NB4 (cell line): Measurements from ENCODE around the gene THSD7B.

Source experiments
- DNase-seq: peaks from one replicate; pipeline ENCODE4 v3.0.0; 2010; ENCODE audit warnings: low read depth
- H3K4me3 ChIP-seq: one replicate; pipeline ENCODE4 v1.5.1; 2011; ENCODE audit warnings: mild to moderate bottlenecking, low read depth, low read length, moderate library complexity
- CTCF ChIP-seq: IDR thresholded peaks from one replicate; pipeline ENCODE4 v1.5.1; 2012; ENCODE audit warnings: low read depth, low read length
- MYC ChIP-seq: IDR thresholded peaks from 2 replicates; pipeline ENCODE4 v1.6.1; 2011; ENCODE audit warnings: low read depth, low read length
- POLR2A ChIP-seq: IDR thresholded peaks from 2 replicates; pipeline ENCODE4 v1.6.1; 2011; ENCODE audit warnings: mild to moderate bottlenecking; ENCODE audit not compliant: insufficient read length; ENCODE audit errors: extremely low read depth
- TF ChIP-seq, protein P1 (sequence below): IDR thresholded peaks from 2 replicates; pipeline ENCODE4 v1.6.1; 2011; ENCODE audit warnings: low read depth, low read length

Gene THSD7B

GRCh38 chr2:137193401-137193800, 428.1 kb downstream of the THSD7B start:
- no peak for DNase-seq
- TF ChIP-seq, protein P1, sequence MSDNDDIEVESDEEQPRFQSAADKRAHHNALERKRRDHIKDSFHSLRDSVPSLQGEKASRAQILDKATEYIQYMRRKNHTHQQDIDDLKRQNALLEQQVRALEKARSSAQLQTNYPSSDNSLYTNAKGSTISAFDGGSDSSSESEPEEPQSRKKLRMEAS, result no peak
- no peak for TF ChIP-seq POLR2A
- no peak for TF ChIP-seq MYC
- TF ChIP-seq CTCF, result no peak
- H3K4me3 ChIP-seq, result no peak overlapping the region

DNA sequence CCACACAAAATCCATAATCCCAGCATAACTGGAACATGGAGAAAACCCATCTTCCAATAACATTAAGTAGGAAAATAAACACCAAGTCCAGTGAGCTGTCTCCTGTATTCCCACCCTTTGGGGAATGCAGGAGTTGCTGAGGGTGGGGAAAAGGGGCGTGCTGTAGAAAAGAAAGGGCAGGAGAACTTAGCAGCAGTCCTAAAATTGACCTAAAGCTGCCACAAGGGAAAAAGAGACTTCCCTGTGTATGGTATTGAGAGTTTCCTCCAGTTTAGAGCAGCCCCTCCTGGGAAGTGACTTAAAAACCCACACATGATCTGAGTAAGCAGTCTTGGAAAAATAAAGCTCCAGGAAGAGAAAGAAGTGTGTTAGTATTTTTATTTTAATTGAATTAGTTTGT, 428.8 kb downstream of the THSD7B start:
- H3K4me3 ChIP-seq, result no peak overlapping the region
- no peak for TF ChIP-seq POLR2A
- TF ChIP-seq, protein P1, result no peak
- TF ChIP-seq MYC, result no peak
- TF ChIP-seq CTCF, result no peak
- no peak for DNase-seq

GRCh38 chr2:137199751-137200150, 434.4 kb downstream of the THSD7B start:
- TF ChIP-seq POLR2A (no peak), MYC (no peak), CTCF (no peak)
- TF ChIP-seq, protein P1, result no peak
- no peak for DNase-seq
- no peak overlapping the region for H3K4me3 ChIP-seq

- H3K4me3 ChIP-seq, result no peak overlapping the region
- no peak for DNase-seq
- TF ChIP-seq MYC (no peak), POLR2A (no peak), CTCF (no peak)
- TF ChIP-seq, protein P1, result no peak
These were observed 437.0 kb downstream of the THSD7B start for GRCh38 chr2:137202318-137202717.

- TF ChIP-seq CTCF (no peak), MYC (no peak), POLR2A (no peak)
- TF ChIP-seq, protein P1, result no peak
- no peak for DNase-seq
- H3K4me3 ChIP-seq, result no peak overlapping the region
These were observed 440.0 kb downstream of the THSD7B start for GRCh38 chr2:137205324-137205723.

GRCh38 chr2:137206069-137206468, 440.7 kb downstream of the THSD7B start:
- no peak overlapping the region for H3K4me3 ChIP-seq
- DNase-seq, result no peak
- TF ChIP-seq MYC (no peak), CTCF (no peak), POLR2A (no peak)
- TF ChIP-seq, protein P1, result no peak
